Nephron progenitor cell (in vitro differentiated cells): ENCODE measurements around the gene TBX10.
"Not testable (repeated sequence)": the region's sequence is repeated elsewhere in the genome, so short reads cannot be mapped to it uniquely, and the experiment has no call there.

Experiments used
- DNase-seq: peaks from one replicate; pipeline ENCODE4 v3.0.0; 2021
- H3K27ac Mint-ChIP-seq: 2 replicates; pipeline ENCODE4 v1.8.0; 2021; ENCODE audit warnings: mild to moderate bottlenecking, moderate library complexity, mixed read lengths
- H3K27me3 Mint-ChIP-seq: 2 replicates; pipeline ENCODE4 v1.8.0; 2021; ENCODE audit warnings: mild to moderate bottlenecking, low read depth, mixed read lengths; ENCODE audit not compliant: poor library complexity
- H3K36me3 Mint-ChIP-seq: 2 replicates; pipeline ENCODE4 v1.8.0; 2021; ENCODE audit warnings: low read depth, mixed read lengths
- H3K4me1 Mint-ChIP-seq: 2 replicates; pipeline ENCODE4 v1.8.0; 2021; ENCODE audit warnings: mixed read lengths
- H3K4me3 Mint-ChIP-seq: 2 replicates; pipeline ENCODE4 v1.8.0; 2021; ENCODE audit warnings: mild to moderate bottlenecking, moderate library complexity, mixed read lengths
- H3K9me3 Mint-ChIP-seq: 2 replicates; pipeline ENCODE4 v1.8.0; 2021; ENCODE audit warnings: mild to moderate bottlenecking, moderate library complexity, mixed read lengths
- CTCF ChIP-seq: fragments of 200-600 bp; sonication (generic); IDR thresholded peaks from 2 replicates; pipeline ENCODE4 v1.5.0; 2021; ENCODE audit warnings: antibody characterized with exemption

The TBX10 gene

GRCh38 chr11:67639438-67639859 lies at the start of gene TBX10:
Gene TBX10, minus strand, starts transcription at chr11:67639763. Its CDS starts 291 bp downstream, at chr11:67639472.
- TF ChIP-seq CTCF: no peak
- Mint-ChIP-seq H3K36me3 (no peaks in the 10 kb centered on the region), H3K9me3 (no peaks in the 10 kb centered on the region), H3K4me3 (no peak within 1 kb of the TSS), H3K4me1 (peaks cover 22% of the 10 kb centered on the region), H3K27ac (no peak within 1 kb of the TSS), H3K27me3 (peaks cover 14% of the 10 kb centered on the region)
- DNase-seq: no peak

GRCh38 chr11:67689178-67689577 lies 49.6 kb upstream of the TBX10 start:
- Mint-ChIP-seq H3K27me3 (peaks cover 8% of the 10 kb centered on the region), H3K27ac (no peak overlapping the region), H3K4me3 (no peak overlapping the region), H3K9me3 (peaks cover 12% of the 10 kb centered on the region), H3K4me1 (no peaks in the 10 kb centered on the region), H3K36me3 (no peaks in the 10 kb centered on the region)
- no peak for TF ChIP-seq CTCF
- DNase-seq: no peak

- Mint-ChIP-seq H3K27me3 (peaks cover 9% of the 10 kb centered on the region), H3K9me3 (peaks cover 12% of the 10 kb centered on the region)
These were observed 48.4 kb upstream of the TBX10 start for GRCh38 chr11:67687986-67688385.

GRCh38 chr11:67685641-67686332 lies 46.2 kb upstream of the TBX10 start:
- DNase-seq, H3K36me3 Mint-ChIP-seq, H3K27me3 Mint-ChIP-seq, H3K4me3 Mint-ChIP-seq, H3K4me1 Mint-ChIP-seq, H3K27ac Mint-ChIP-seq: not testable (repeated sequence)
- H3K9me3 Mint-ChIP-seq: peaks cover 12% of the 10 kb centered on the region

More at GRCh38 chr11:67687986-67688385, 48.4 kb upstream of the TBX10 start:
- no peaks in the 10 kb centered on the region for H3K36me3 Mint-ChIP-seq
- no peak for DNase-seq
- no peak overlapping the region for H3K27ac Mint-ChIP-seq
- no peaks in the 10 kb centered on the region for H3K4me1 Mint-ChIP-seq
- TF ChIP-seq CTCF: no peak
- H3K4me3 Mint-ChIP-seq: no peak overlapping the region

GRCh38 chr11:67682126-67683034 lies 42.8 kb upstream of the TBX10 start:
- H3K9me3 Mint-ChIP-seq, H3K4me3 Mint-ChIP-seq, H3K4me1 Mint-ChIP-seq, DNase-seq, H3K27ac Mint-ChIP-seq, H3K36me3 Mint-ChIP-seq, H3K27me3 Mint-ChIP-seq: not testable (repeated sequence)

- H3K4me1 Mint-ChIP-seq: no peaks in the 10 kb centered on the region
- peaks cover 15% of the 10 kb centered on the region for H3K27me3 Mint-ChIP-seq
These were observed 41.3 kb upstream of the TBX10 start for GRCh38 chr11:67680696-67681470.

More at GRCh38 chr11:67680696-67681470, 41.3 kb upstream of the TBX10 start:
- H3K4me3 Mint-ChIP-seq: no peak overlapping the region
- peaks cover 16% of the 10 kb centered on the region for H3K9me3 Mint-ChIP-seq
- no peak for TF ChIP-seq CTCF
- no peak overlapping the region for H3K27ac Mint-ChIP-seq
- no peak for DNase-seq
- no peaks in the 10 kb centered on the region for H3K36me3 Mint-ChIP-seq
